Sciatic nerve (tissue), 2 donors: ENCODE data around the gene HES1. TPM values are rescaled to one million over a fixed set of nuclear protein-coding genes. Genes with fewer than 3 reads are reported as not detected.

Experiments used
- ATAC-seq: fragments of 200-7000 bp; cut with Tn5 transposase; one replicate; pipeline ENCODE4 v1.9.1; 2020; ENCODE audit warnings: mild to moderate bottlenecking, moderate library complexity
- DNase-seq: peaks from one replicate; pipeline ENCODE4 v3.0.0-alpha.2; 2020; ENCODE audit warnings: low spot score
- intact Hi-C: fragments of 100-400 bp; cut with DNase I; formaldehyde crosslinking; loops from one replicate; pipeline ENCODE4 v1.14.2; 2022
- total RNA-seq: library from RNA; stranded (reverse); fragmentation: NEBNext Ultra II Directional; extraction: Animal tissue kit (Norgen Biotek cat#: 25700); gene quantifications from one replicate; pipeline ENCODE4 v1.2.1, GENCODE V29; 2021
- donor health status: DM: no; HTN: no; CAD: no.
- donor health status: DM: no; HTN: no; CAD: no.

HES1 gene
- total RNA-seq, 1 donor from 2014 or later: 87.1 TPM

GRCh38 chr3:194178128-194178527 is 42.2 kb downstream of the HES1 start:
- DNase-seq (no peak), ATAC-seq (no peak)
- intact Hi-C loops: no loop called here

GRCh38 chr3:194178669-194179068 is 42.7 kb downstream of the HES1 start:
- DNase-seq (no peak), ATAC-seq (no peak)
- intact Hi-C loops: no loop called here

DNA sequence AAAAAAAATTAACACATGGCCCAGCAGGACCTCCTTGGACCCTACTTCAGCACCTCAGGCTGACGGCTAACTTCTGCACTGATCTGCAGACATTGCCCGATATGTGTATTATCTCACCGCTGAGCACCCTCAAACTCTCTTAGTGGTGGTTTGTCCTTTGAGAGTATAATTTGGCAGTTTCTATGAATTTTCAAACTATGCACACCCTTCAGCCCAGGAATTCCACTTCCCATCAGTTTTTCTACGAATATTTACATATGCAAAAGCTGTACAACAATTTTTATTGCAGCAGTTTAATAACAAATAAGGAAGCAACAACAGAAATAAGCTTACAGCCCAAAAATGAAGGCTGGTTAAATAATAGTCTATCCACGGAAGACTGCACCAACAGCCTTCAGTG is 44.6 kb downstream of the HES1 start:
- no peak for ATAC-seq
- DNase-seq: no peak
- intact Hi-C loops: no loop called here

GRCh38 chr3:194181612-194182529 is 45.9 kb downstream of the HES1 start:
- ATAC-seq (no peak), DNase-seq (no peak)
- intact Hi-C loops: no loop called here

DNA sequence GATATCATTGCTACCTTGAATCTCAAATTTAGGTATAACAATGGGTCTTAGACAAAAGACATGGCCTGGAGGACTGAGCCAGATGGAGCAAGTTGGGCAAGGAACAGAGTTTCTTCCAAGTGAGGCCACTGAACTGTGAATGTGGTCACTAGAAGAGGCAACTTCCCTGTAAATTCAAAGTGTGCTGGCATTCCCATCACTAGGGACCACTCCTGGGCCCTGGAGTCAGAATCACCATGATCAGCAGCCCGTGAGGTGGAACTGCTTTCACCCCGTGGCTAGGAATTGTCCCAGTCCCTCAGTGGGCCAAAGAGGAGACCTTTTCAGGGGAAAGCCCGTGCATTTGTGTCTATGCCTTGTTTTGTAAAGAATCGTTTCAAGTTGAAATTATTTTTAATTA is 47.3 kb downstream of the HES1 start:
- ATAC-seq (no peak), DNase-seq (no peak)
- intact Hi-C loops: no loop called here

DNA sequence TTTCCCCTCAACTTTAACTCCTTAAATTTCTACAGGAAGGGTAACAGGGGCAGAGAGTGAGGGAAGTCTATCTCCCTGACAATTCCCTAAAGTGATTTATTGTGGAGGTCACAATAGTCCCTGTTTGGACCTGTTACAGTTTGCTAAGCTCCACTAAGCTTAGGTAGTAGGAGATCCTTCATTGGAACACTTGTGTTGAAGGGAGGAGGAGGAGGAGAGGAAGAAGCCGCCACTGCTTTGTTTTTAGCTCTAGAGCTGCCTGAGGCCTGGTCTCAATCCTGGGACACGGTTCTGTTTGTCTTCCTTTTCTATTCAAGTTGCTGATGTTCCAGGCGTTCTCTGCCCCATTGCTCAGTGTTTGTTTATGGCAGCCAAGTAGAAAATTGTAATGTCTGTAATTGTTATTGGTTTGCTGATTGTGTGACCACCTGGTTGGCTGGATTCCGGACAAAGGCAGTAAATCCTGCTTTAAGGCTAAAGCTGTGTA is 48.4 kb downstream of the HES1 start:
- intact Hi-C loops: no loop called here
- no peak for ATAC-seq

DNA sequence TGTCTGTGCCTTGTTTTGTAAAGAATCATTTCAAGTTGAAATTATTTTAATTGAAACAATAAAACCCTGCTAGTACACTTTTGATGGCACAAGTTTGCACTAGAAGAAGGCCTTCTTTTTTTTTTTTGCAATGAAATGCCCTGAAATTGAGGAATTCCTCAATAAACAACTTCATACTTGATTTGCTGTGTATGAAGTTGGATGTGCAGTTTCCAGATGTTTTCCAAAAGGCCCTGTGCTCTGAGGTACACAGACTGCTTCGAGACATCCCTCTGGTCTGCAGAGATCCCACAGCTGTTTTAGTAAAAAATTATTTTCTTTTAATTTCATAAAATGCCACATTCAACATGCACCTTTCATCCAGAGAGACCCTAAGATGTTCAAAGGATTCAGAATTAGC is 48.9 kb downstream of the HES1 start:
- ATAC-seq (no peak), DNase-seq (no peak)
- intact Hi-C loops: no loop called here

More for the DNA sequence above, 48.4 kb downstream of the HES1 start:
- DNase-seq: no peak

GRCh38 chr3:194185221-194185620 is 49.3 kb downstream of the HES1 start:
- ATAC-seq (no peak), DNase-seq (no peak)
- intact Hi-C loops: no loop called here

GRCh38 chr3:194187233-194187944 is 51.4 kb downstream of the HES1 start:
- DNase-seq (no peak), ATAC-seq (no peak)
- intact Hi-C loops: no loop called here

Other genes starting within 250 kb of the HES1 start
- gene CPN2, start 215.2 kb downstream of the HES1 start, total RNA-seq: not detected
- gene LRRC15, start 233.6 kb downstream of the HES1 start, total RNA-seq: 0.18 TPM